OCI-M2 (cell line): Measurements from ENCODE around the gene CLCN6.
A peak's percentile ranks its signal among the peaks of the same experiment; 100 is the strongest.

ENCODE experiments used
- DNase-seq: peaks from one replicate; lab custom pipeline; 2025; ENCODE audit not compliant: unreplicated experiment; lab: John Stamatoyannopoulos, UW

Gene CLCN6

GRCh38 chr1:11823366-11824137, 17.6 kb downstream of the CLCN6 start:
- no peak for DNase-seq

GRCh38 chr1:11825131-11825530, 19.1 kb downstream of the CLCN6 start:
- DNase-seq, result no peak

DNA sequence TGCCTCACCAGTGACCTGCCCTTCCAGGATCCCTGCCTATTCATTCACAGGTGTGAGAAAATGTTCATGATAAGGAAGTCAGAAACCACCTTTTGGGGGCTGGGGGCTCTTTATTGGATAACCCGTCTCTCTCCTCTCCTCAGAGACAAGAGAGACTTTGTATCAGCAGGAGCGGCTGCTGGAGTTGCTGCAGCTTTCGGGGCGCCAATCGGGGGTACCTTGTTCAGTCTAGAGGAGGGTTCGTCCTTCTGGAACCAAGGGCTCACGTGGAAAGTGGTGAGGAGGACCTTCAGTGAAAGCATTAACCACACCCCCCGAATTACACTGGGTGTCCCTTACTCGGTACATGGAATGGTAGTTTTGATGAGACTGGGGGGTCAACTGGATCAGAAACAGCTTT, 21.0 kb downstream of the CLCN6 start:
- DNase-seq, result no peak

GRCh38 chr1:11828511-11828910, 22.5 kb downstream of the CLCN6 start:
- DNase-seq, result no peak

GRCh38 chr1:11831945-11832725, 26.1 kb downstream of the CLCN6 start:
- DNase-seq, result no peak

DNA sequence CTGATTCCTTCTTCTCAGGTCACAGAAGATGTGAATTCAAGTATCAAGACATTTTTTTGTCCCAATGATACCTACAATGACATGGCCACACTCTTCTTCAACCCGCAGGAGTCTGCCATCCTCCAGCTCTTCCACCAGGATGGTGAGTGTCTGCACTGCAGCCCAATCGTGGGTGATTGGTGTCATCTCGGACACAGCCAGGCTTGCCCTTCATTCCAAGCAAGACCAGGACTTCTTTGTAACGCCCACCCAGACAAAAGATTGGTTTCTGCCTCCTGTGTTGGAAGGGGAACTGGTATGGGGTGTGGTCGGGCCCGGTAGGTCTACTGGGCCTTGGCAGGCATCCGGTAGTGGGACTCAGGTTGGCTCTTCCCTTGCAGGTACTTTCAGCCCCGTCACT, 27.5 kb downstream of the CLCN6 start:
- DNase-seq, result no peak

DNA sequence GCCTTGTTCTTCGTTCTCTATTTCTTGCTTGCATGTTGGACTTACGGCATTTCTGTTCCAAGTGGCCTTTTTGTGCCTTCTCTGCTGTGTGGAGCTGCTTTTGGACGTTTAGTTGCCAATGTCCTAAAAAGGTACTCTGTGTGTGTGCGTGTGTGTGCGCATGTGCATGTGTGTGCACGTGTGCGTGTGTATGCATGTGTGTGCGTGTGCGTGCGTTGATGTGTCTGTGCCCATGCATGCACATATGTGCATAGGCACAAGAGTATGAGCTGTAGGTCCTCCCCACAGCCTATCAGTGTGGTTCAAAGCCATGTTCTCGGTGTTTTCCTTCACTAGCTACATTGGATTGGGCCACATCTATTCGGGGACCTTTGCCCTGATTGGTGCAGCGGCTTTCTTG, 27.9 kb downstream of the CLCN6 start:
- no peak for DNase-seq

- DNase-seq, result no peak
These were observed 29.6 kb downstream of the CLCN6 start for GRCh38 chr1:11835441-11836225.

DNA sequence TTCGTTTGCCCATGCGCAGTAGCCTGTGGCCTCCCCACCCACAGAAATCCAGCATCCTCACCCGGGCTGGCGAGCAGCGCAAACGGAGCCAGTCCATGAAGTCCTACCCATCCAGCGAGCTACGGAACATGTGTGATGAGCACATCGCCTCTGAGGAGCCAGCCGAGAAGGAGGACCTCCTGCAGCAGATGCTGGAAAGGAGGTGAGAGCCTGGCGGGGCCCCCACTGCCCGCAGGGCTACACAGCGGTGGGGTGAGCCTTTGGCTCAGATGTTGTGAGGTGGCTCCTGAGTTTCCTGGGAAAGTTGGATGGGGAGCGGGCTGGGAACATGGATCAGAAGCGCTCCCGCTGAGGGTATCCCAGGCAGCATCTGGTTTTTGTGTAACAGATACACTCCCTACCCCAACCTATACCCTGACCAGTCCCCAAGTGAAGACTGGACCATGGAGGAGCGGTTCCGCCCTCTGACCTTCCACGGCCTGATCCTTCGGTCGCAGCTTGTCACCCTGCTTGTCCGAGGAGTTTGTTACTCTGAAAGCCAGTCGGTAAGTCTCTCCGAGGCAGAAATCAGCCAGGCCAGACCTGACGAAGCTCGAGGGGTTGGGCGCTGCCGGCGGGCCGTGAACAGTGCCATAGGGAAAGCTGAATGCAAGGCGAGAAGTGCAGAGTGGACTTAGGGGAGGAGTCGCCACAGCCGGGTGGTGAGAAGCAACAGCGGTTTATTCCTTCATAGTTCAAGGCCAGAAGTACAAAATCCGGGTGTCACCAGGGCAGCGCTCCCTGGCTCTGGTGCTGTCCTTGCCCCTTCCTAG, 31.2 kb downstream of the CLCN6 start:
- no peak for DNase-seq

GRCh38 chr1:11837767-11838348, 31.9 kb downstream of the CLCN6 start:
- DNase-seq, result no peak

- no peak for DNase-seq
These were observed 32.6 kb downstream of the CLCN6 start for GRCh38 chr1:11838349-11839272.

- DNase-seq, result no peak
These were observed 34.0 kb downstream of the CLCN6 start for GRCh38 chr1:11839727-11840705.

DNA sequence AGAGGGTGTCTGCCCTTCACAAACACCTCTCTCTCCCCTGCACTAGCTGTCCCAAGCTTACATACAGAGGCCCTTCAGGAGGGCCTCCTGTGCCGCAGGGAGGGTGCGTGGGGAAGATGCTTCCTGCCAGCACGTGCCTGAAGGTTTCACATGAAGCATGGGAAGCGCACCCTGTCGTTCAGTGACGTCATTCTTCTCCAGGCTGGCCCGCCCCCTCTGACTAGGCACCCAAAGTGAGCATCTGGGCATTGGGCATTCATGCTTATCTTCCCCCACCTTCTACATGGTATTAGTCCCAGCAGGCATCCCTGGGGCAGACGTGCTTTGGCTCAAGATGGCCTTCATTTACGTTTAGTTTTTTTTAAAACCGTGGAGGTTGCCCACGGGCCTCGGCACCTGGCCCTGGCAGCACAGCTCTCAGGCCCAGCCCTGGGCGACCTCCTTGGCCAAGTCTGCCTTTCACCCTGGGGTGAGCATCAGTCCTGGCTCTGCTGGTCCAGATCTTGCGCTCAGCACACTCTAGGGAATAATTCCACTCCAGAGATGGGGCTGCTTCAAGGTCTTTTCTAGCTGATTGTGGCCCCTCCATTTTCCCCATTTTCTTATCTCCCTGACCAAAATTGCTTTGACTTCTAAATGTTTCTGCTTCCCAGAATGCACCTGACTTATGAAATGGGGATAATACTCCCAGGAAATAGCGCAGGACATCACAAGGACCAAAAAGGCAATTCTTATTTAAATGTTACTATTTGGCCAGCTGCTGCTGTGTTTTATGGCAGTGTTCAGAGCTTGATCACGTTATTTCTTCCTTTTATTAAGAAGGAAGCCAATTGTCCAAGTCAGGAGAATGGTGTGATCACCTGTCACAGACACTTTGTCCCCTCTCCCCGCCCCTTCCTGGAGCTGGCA, 35.5 kb downstream of the CLCN6 start:
- no peak for DNase-seq

GRCh38 chr1:11842154-11843041, 36.4 kb downstream of the CLCN6 start:
- peak; percentile 88 for DNase-seq

- no peak for DNase-seq
These were observed 39.8 kb downstream of the CLCN6 start for GRCh38 chr1:11845641-11846335.
